Activated CD4-positive, alpha-beta T cell treated with anti-CD3 and anti-CD28 coated beads for 24 hours (primary cell): ENCODE measurements around the gene NEK6.

Experiments
- DNase-seq, 2 donors: peaks; one replicate each; pipeline ENCODE4 v3.0.0-alpha.2; 2020; ENCODE audit warnings: low read depth in 2 of 2

Gene NEK6

DNA sequence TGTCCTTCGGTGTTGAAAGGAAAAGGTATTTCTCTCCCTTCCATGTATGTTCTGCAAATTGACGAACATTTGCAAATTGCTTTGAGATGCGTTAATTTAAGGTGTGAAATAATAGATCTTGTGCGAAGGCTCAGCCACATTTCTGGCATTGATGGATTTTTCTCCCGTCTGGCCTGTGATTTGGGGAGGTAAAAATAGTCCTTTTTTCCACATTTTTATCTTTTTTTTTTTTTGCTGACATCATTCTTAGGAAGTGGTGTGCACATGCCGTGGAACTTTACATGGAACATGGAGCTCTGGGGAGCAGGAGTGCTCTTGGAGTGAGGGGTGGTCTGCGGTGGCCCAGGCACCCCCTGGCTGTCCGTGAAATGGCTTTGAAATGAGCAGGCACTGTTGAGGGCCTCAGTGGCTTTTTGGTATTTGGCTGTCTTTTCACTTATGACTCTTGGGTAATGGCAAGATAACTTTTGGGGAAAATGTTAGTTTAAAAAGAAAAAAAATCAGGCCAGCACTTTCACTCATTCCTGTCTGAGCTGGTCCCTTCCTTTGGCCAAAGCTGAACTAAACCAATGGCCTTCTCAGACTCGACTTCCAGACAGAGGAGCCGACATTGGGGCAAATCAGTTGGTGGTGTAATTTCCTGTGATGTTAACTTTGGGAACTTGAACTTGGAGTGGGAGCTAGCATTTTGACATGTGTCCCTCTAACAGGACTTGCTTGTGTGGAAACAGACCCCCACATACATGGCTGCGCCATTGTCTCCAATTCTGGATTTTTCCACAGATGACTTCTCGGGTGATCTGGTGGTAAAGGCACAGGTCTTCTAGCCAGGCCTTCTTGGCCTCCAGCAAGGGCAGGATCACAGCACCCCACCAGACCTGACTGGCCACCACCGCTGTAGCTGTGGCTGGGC lies 4.2 kb downstream of the NEK6 start:
- no peak for DNase-seq

- DNase-seq = no peak
Measured at GRCh38 chr9:124262649-124262972, 4.9 kb downstream of the NEK6 start.

DNA sequence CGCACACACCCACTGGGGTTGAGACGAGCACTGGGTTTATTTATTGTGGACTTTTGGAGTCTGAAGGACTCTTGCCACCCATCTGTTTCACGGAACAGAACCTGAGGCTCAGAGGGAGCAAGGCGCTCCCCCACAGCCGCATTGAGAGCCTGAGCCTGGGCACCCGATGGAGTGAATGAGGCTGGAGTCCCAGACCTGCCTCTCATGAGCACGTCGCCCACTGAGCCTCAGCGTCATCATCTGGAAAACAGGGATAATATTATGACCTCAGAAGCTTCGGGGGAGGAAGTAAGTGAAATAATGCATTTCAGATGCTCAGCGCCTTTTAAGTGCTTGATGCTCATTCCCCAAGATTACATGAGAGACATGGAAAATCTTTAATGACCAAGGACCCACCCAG lies 5.5 kb downstream of the NEK6 start:
- DNase-seq = no peak

DNA sequence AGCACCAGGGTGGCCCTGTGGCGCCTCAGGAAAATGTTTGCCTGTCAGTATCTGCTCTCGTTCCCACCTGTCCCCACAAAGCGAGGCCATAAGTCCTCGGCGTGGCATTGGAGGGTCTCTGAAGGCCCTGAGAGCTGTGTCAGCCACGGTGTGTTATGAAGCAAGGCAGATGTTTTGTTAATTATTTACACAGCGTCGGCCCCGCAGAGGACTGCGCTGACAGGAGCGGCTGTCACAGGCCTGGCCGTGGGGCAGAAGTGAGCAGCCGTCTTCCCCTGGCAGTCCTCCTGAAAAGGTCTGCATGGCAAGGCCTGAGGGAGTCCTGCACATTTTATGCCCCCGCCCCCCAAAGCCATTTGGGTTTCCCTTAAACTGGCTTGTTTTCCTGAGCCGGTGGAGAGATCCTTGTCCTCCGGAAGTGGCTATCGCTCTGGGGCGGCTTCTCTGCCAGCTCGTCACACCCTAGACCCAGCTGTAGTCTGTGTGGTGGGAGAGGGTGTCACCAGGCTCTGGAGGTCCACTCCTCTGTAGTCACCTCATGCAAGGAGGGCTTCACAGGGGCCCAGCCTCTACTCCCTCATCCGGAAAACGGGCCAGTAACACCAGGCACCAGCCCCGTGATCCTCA lies 6.2 kb downstream of the NEK6 start:
- no peak for DNase-seq

DNA sequence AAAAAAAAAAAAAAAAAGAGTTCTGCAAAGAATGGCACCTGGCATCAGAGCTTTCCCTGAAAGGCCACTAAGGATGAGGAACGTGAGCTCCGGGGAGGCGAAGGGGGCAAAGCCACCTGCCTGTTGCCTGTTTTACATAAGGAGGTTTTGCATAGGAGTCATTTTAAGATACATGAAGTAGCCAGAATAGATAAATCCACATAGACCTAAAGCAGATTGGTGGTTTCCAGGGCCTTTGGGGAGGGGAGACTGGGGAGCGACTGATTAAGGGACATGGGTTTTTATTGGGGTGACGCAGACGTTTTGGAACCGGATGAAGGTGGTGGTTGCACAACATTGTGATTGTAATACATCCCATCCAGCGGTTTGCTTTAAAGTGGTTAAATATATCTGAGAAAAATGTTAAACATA lies 7.1 kb downstream of the NEK6 start:
- no peak for DNase-seq

DNA sequence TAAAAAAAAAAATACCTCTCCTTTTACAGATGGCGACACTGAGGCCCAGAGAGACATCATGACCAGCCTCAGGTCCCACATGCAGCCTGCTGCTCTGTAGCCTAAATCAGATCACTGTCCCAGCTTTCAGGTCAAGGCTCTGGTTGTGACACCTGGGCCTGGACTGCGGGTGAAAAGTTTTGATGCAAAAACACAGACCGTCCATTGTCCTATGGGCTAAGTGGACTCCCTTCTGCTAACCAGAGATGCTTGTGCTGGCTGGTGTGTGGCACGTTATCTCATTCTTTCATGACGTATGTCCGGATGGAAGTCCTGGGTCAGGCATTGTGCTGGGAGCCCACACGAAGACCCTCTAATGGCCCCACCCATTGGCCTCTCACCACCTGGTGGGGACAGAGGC lies 7.8 kb downstream of the NEK6 start:
- DNase-seq = no peak

- no peak for DNase-seq
Measured at GRCh38 chr9:124266139-124266825, 8.5 kb downstream of the NEK6 start.

DNA sequence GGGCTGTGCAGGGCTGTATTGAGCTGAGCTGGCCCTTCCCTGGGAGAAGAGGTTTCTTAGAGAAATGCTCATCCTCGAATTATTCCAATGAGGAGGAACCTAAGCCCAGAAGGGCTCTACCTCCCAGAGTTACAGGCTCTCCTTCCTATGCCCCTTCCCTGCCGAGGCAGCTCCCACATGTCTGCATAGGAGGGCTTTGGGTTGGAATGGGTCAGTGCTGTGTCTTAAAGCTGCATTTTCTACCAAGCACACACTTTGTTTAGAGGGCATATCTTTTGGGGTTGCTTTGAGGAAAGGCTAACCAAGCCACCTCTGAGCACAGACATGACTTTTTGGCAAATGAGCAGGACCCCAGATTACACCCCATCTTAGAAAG lies 9.1 kb downstream of the NEK6 start:
- no peak for DNase-seq

GRCh38 chr9:124267271-124267807 lies 9.6 kb downstream of the NEK6 start:
- DNase-seq = no peak

DNA sequence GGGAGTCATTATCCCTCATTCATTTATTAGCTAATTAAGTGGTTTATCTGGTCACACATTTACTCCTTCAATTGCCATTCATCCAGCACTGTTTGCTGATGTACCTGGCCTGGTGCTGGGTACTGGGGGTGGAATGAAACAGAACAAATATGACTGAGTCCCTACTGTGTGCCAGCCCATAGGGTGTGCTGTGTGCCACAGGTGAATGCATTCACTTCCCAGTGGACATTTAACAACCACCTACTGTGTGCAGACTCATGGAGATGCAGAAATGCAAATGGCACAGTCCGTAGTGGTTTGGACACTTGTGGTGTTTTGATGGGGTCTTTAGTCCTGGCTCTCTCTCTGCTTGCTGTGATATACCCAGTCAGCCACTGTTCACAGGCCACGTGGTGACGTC lies 10.5 kb downstream of the NEK6 start:
- no peak for DNase-seq

- DNase-seq = no peak
Measured at GRCh38 chr9:124268661-124269060, 10.9 kb downstream of the NEK6 start.

DNA sequence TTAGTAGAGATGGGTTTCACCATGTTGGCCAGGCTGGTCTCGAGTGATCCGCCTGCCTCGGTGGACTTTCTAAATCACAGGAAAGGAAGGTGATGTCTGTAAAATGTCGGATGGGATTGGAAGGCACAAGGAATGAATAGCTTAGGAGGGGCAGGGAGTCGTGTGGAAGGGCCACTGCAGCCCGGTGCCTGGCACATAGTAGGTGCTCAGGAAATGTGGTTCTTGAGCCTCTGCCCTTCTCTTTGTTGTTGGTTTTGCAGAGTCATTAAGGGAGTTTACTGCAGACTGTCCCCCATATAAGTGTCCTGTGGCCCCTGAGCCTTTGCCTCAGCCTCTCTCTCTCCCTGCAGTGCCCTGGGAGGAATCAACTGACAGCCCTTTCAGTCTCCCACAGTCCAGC lies 11.8 kb downstream of the NEK6 start:
- no peak for DNase-seq

DNA sequence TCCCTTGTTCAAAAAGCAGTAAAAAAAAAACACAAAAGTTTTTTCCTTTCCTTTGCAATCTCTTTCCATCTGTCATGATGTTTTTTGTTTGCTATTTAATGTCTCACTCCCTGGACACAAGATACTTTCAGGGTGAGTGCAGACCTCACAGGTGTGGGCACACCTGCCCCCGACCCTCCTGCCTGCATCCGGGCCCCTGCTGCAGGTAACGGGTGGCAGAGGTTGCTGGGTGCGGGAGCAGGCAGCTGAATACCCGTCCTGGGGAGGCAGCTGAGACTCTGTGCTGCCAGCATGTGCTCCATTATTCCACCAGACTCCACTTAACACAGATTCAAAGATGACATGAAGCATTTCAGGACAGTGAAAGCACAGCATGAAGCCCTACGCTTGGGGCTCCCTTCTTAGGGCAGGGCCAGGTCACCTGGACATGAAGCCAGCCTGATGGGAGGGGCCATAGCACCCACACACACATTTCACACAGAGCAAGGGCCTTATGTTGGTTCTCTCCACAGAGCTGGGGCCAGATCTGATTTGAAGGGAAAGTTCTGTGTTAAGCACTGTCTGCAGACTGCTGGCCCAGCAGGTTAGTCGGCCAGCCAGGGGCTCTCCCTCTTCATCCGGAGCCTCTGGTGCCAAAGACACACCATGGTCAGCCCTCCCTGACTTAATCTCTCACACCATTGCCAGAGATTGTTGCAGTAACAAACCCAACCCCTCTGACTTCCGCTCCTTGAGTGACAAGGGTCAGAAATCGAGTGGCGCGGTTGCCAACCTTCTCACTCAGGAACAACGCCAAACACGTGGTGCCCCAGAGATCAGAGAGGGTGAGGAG lies 13.0 kb downstream of the NEK6 start:
- DNase-seq = no peak

DNA sequence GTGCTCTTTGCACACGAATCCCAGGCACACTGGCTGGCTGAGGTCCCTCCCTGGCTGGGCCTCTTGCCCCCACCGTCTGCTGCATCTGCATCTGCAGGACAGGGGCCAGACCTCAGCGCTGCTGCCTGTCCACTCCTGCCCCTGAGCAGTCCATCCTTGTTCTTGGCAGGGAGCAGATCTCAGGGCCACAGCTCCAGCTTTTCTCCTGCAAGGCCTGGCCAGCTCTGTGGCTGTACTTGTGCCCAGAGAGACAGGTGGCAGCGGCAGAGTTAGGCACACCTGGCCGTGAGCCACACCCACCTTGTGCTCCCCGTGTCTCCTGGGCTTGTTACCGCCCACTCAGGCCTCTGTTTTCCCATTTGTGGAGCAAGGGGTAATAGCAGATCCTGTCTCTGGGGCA lies 13.9 kb downstream of the NEK6 start:
- DNase-seq = no peak

GRCh38 chr9:124272118-124272517 lies 14.4 kb downstream of the NEK6 start:
- DNase-seq = no peak

DNA sequence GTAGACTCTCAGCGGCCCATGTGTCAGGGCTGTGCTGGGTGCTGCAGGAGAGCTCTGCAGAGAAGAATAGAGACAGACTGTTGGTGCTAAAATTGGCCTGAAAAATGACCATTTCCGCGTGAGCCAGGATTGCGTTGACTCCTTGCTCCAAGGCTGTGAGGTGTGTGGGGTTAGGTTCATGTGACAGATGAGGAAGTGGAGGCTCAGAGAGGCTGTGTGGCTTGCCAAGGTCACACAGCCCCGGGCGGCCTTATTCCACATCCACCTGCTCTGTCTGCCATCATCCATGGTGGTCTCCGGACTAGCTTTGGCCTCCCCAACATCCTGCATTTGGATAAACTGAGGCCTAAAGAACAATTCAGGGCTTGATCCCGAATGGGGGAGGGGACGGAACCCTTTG lies 15.2 kb downstream of the NEK6 start:
- DNase-seq = no peak

- DNase-seq = no peak
Measured at GRCh38 chr9:124273427-124274160, 15.8 kb downstream of the NEK6 start.

DNA sequence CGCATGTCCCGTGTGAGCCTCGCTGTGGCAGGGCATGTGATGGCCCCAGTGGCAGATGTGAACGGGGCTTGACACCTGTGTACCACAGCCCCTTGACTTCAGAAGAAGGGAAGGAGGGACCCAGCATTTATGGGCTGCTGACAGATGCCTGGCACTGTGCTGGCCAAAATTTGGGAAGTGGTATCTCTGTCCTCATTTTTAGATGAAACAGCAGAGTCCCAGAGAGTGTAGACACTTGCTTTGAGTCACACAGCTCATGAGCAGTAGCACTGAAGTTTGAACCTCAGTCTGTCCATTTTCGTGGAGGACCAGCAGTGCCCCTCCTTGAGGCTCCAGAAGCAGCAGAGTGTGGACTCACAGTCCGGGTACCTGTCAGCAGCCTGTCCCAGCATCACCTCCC lies 16.5 kb downstream of the NEK6 start:
- no peak for DNase-seq

GRCh38 chr9:124274738-124275137 lies 17.0 kb downstream of the NEK6 start:
- DNase-seq = no peak

- no peak for DNase-seq
Measured at GRCh38 chr9:124277420-124277819, 19.7 kb downstream of the NEK6 start.

GRCh38 chr9:124278054-124278540 lies 20.3 kb downstream of the NEK6 start:
- no peak for DNase-seq
